ENCODE results near the gene NCAPG2.

Gene NCAPG2

DNA sequence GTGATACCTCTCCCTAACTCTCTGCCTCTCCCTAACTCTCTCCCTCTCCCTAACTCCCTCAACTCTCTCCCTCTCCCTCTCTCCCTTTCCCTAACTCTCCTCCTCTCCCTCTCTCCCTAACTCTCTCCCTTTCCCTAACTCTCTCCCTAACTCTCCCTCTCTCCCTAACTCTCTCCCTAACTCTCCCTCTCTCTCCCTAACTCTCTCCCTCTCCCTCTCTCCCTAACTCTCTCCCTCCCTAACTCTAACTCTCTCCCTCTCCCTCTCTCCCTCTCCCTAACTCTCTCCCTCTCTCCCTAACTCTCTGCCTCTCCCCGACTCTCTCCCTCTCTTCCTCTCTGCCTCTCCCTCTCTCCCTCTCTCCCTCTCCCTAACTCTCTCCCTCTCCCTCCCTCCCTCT is 115.0 kb downstream of the NCAPG2 start:
- no peak for DNase-seq

DNA sequence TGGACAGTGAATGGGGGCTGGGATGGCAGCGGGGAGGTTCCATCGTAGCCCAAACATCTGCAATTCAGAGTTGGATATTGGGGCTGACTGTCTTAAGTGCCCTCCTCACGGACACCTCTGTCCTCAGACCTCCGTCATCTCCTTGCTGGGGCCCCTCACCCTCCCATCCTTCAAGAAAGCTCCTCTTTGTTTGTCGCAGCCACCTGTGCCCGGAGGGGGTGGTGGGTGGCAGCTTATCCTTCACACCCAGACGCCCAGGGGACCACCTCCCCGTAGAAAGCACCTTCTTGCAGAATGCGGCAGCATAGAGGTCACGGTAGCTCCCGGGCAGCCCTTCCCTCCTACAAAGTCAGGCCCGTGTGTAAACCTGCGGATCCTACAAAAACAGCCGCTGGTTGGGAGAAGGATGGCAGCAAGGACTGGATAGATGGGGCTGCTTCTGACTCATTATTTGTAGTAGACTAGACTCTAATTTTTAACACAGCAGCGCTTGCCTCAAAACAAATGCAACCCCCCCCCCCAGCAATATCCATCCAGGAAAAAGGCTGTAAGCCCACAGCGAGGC is 115.6 kb downstream of the NCAPG2 start:
- no peak for DNase-seq

DNA sequence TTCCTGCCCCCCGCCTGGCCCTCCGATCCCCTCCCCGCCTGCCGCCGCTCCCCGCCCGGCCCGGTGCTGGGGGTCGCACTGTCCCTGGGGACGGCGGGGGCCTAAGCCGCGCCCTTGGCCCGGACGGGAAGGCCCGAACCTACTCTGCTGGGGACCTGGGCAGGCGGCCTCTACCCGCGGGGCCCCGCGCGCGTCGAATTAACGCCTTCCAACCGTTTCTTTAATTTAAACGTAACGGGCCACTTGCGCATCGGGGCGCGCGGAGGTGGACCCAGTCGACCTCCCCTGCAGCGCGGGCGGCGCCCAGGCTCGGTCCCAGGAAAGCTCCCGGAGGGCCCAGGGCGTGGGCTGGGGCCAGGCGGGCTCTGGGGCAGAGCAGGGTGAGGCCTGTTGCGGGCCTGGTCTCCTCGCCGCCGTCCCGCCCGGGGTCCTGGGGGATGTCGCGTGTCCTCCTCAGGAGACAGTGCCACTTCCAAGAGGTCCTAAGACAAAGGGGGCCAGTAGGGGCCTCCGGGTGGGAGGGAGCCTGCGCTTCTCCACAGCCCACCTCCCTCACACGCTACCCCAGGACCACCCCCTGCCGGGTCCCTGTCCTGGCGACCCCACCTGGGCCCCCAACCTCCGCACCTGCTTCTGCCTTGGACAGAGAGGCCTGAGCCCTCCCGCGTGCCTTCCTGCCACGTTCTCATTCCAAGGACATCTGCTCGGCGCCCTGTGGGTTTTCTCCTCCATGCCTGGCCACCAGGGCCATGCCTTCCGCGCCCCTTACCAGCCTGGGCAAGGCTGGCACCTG is 116.3 kb downstream of the NCAPG2 start:
- no peak for DNase-seq

DNA sequence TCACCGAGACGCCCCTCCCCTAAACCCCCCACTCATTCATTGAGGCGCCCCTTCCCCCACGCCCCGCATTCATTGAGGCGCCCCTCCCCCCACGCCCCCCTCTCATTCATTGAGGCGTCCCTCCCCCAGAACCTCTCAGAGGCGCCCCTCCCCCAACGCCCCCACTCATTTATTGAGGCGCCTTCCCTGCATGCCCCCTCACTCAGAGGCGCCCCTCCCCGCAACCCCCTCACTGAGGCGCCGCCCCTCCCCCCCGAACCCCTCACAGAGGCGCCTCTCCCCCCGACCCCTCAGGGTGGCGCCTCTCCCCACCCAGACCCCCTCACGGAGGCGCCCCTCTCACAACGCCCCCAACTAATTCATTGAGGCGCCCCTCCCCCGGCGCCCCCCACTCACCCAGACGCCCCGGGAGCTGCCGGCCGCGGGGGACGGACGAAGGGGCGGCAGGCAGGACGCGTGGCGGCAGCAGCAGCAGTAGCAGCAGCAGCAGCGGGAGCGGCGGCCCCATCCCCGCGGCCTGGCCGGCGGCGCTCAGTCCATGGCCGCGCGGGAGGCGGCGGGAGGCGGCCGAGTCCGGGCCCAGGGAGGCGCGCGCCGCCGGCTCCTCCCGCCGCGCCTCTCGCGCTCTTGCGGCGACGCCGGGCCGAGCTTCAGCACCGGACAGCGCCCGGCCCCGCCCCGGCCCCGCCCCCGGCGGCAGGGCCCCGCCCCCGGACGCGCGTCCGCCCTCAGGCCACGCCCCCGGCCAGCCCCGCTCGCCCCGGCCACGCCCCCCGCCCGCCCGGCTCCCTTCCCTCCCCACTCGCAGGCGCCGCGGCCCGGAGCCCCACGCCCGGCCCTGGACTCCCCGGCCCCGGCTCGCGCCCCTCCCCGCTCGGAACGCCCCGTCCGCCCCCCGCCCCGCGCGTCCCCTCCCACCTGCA is 117.2 kb downstream of the NCAPG2 start, which contains the start of gene PTPRN2:
Gene PTPRN2 (minus strand): TSS at position 662 of the 923 bp plus-strand sequence.
- peak; percentile 62 for DNase-seq

DNA sequence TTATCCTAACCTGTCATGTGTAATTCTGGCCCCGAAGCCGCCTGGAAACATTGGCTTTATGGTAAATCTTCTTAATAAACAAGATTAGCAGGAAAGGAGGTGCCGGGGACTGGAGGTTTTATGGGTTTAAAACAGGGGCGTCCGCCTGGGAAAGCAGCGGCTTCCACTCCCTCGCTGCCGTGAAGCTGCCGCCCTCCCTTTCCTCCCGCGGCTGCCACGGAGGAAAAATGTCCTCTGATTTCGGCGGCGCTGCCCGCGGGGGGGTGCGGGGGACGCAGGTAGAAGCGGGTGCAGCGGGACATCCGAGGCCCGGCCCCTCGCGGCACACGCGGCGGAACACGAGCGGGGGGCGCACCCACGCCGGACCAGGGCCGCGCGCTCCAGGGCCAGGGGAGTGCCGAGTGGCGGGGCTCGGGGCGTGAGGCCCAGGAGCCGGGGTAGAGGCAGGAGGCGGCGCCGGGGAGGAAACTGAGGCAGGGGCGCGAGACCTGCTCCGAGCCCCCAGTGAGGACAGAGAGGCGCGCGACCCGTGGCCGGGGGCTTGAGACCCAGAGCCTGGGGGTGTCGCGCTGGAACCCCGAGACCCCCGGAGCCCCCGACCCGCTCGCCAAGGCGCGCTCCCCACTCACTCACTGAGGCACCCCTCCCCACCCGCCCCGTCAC is 118.0 kb downstream of the NCAPG2 start:
- DNase-seq = no peak

DNA sequence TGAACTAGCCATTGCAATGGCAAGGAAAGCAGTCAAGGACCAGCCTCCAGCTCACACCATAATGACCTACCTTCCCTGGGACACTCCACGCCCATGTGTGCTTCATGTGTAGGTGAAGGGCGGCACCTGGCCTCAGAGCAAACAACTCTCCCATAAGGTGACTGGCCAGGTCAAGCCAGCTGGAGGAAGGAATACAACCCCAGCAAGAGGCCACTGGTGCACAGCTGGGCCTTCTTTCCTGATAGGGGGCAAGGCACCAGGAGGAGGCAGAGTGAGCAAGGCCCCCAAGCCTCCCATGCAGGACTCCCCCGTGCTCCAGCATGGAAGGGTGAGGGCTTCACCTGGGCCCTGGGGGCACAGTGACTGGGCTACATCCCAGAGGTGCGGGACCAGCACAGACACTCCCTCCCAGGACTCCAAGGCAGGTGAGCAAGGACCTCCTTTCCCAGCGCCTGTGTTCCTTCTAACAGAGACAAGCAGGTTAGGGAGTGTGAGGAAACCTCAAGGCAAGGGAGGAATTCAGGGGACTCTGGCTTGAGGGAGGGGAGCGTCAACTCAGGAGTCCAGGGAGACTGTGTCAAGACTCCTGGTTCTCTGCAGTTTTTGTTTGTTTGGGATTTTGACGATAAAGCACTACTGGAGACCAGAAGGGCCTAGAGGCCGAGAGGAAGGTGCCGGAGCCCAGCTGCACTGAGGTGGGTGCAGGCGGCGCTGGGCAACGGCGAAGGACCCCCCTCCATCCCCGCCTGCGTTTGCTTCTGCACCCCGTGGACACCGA is 118.7 kb downstream of the NCAPG2 start:
- DNase-seq = no peak

DNA sequence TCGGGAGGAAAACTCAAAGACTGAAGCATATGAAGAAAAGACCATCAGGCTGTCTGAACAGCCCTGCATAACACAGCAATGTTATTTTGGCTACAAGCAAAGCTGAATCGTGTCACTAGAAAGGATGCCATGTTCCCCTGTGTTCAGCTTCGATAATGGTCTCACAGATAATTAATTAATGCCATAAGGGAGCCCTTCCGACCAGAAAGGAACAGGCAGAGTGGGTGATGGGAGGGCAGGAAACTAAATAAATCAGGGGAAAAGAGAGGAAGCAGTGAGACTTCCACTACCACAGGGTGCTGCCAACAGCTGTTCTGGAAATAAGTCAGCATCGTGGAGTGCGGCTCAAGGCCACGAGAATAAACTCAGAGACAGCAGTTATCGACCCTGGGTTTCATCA is 120.2 kb downstream of the NCAPG2 start:
- no peak for DNase-seq

DNA sequence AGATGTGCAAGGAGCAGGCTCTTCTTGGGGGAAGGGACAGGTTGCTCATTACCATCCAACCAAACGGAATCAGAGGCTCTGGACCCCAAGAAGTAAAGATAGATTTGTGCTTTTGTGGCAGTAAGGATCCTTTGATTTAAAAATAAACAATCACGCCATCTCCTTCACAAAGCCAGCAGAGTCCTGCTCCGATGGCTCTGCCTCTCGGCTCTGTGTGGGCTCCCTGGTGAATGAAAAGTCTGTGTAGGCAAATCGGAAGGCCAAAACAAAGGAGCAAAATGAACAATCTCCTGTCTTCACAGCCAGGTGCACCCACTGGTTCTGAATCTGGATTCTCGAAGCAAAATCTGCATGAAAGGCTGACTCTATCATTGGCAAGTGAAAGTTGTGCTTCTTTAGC is 120.8 kb downstream of the NCAPG2 start:
- no peak for DNase-seq

DNA sequence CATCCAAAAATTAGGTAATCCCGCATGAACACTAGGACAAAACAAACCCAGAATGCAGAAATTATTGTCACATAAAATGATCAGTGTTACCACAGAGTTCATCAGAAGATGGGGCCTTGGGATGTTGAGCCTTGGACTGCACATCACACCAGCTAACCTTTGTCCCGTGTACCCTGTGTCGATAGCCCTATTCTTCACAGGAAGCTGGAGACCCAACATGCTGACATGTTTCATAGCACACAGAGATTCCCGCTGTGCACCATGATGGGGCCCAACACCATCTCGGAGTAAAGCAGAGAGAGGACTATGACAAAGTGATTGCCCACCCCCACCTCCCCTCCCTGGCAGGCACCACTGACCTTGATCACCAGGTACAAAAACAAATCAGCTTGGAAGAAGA is 121.5 kb downstream of the NCAPG2 start:
- DNase-seq = no peak

DNA sequence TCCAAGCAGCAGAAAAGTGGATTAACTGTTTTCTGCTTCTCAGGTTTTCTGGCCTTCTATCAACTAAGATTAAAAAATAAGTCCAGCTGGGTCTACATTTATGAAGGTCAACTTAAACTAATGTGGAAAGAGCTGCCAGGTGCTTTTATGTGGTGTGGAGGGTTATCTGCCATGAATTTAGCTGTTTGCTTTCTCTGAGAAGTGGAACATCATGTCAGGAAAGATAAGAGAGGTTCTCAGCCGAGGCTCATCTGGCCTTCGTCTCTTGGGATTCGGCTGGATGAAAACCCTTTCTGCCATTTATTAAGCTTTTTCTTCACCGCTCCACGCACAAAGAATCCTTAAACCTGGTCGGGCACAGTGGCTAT is 122.5 kb downstream of the NCAPG2 start:
- no peak for DNase-seq

DNA sequence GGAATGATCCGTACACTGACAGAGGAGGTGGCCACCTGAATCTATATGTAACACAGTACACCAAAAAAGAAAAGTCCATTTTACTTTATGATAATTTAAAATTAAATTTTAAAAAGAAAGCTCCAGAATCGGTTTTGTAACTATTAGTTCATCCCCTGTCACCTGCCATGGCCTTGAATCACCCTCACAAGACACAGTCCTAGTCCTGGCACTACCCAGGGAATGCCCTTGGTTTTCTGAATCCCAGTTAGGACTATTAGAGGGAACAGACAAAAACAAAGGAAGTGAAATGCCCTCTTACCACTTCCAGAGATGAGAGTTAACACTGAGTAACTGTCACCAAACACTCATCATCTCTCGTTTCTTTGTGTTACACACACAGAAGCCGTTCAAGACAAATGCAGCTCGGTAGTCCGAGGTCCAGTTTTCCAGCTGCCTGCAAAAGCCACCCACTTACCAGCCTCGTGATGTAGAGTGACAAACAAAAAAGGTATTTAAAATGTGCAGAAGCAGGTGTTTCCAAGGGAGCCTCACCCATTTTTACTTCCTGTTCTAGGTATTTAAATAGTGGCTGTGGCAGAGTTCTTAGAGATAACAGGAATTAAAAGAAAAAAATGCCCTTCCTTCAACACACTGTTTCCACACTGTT is 123.0 kb downstream of the NCAPG2 start:
- no peak for DNase-seq
